GM18951 (cell line): Measurements from ENCODE around the gene SLC34A3.

ENCODE experiments used
- POLR2A ChIP-seq: IDR thresholded peaks from 4 replicates; pipeline ENCODE4 v1.6.1; 2011; ENCODE audit warnings: mild to moderate bottlenecking; ENCODE audit not compliant: insufficient read length, insufficient read depth; ENCODE audit errors: extremely low read depth
- in situ Hi-C: fragments of 300-500 bp; cut with MboI; formaldehyde crosslinking; loops from one replicate; pipeline ENCODE4 v1.12.0; 2022; ENCODE audit warnings: low sequenced_read_pairs, mixed read lengths, inconsistent platforms; ENCODE audit not compliant: unreplicated experiment

SLC34A3 gene

GRCh38 chr9:137224830-137225694 lies 5.6 kb upstream of the SLC34A3 start, which contains the start of gene CYSRT1:
Gene CYSRT1, plus strand, starts transcription at chr9:137225174. Its CDS starts 448 bp downstream, at chr9:137225622.
- in situ Hi-C loops = loop anchor here (10.0 kb wide), 1 partner anchor 100 kb away; no protein-coding TSS in a partner anchor

GRCh38 chr9:137225699-137226331 lies 4.9 kb upstream of the SLC34A3 start:
- in situ Hi-C loops = loop anchor here (10.0 kb wide), 1 partner anchor 101 kb away; no protein-coding TSS in a partner anchor
- TF ChIP-seq POLR2A = no peak

More at GRCh38 chr9:137224830-137225694, 5.6 kb upstream of the SLC34A3 start, which contains the start of gene CYSRT1:
- no peak for TF ChIP-seq POLR2A

- in situ Hi-C loops = loop anchor here (10.0 kb wide), 1 partner anchor 102 kb away; no protein-coding TSS in a partner anchor
- no peak for TF ChIP-seq POLR2A
Observed at GRCh38 chr9:137226338-137227053, 4.2 kb upstream of the SLC34A3 start.

- in situ Hi-C loops = loop anchor here (10.0 kb wide), 1 partner anchor 102 kb away; no protein-coding TSS in a partner anchor
- TF ChIP-seq POLR2A = no peak
Observed at GRCh38 chr9:137227054-137227852, 3.4 kb upstream of the SLC34A3 start, which contains the start of gene RNF224. Gene RNF224, plus strand, starts transcription at chr9:137227502. Its CDS starts 834 bp downstream, at chr9:137228336.

GRCh38 chr9:137227853-137228505 lies 2.7 kb upstream of the SLC34A3 start:
- TF ChIP-seq POLR2A = no peak
- in situ Hi-C loops = loop anchor here (10.0 kb wide), 1 partner anchor 103 kb away; no protein-coding TSS in a partner anchor

- in situ Hi-C loops = loop anchor here (10.0 kb wide), 1 partner anchor 104 kb away; no protein-coding TSS in a partner anchor
- TF ChIP-seq POLR2A = no peak
Observed at GRCh38 chr9:137228506-137228967, 2.2 kb upstream of the SLC34A3 start.

GRCh38 chr9:137228968-137229896 lies 1.5 kb upstream of the SLC34A3 start:
- in situ Hi-C loops = loop anchor here (10.0 kb wide), 1 partner anchor 104 kb away; no protein-coding TSS in a partner anchor
- TF ChIP-seq POLR2A = no peak

GRCh38 chr9:137229903-137230704 lies 597 bp upstream of the SLC34A3 start:
- in situ Hi-C loops = loop anchor here (10.0 kb wide), 1 partner anchor 105 kb away; no protein-coding TSS in a partner anchor
- TF ChIP-seq POLR2A = no peak

GRCh38 chr9:137231372-137232039 lies 805 bp downstream of the SLC34A3 start:
- no peak for TF ChIP-seq POLR2A
- in situ Hi-C loops = no loop called here
